Activated CD4-positive, alpha-beta T cell treated with anti-CD3 and anti-CD28 coated beads for 24 hours (primary cell): Measurements from ENCODE around the gene LSP1.

Experiments
- DNase-seq, 2 donors: peaks; one replicate each; pipeline ENCODE4 v3.0.0-alpha.2; 2020; ENCODE audit warnings: low read depth in 2 of 2

The LSP1 gene

GRCh38 chr11:1837171-1838076 lies 15.5 kb upstream of the LSP1 start:
- peak; percentile 67 to 69 for DNase-seq

GRCh38 chr11:1838077-1838425 lies 14.8 kb upstream of the LSP1 start:
- no peak for DNase-seq

- DNase-seq = no peak
Observed at GRCh38 chr11:1838426-1839144, 14.3 kb upstream of the LSP1 start, which contains the start of gene TNNI2. TNNI2 (plus strand) TSS chr11:1838981; CDS start chr11:1839697, 716 bp downstream.

DNA sequence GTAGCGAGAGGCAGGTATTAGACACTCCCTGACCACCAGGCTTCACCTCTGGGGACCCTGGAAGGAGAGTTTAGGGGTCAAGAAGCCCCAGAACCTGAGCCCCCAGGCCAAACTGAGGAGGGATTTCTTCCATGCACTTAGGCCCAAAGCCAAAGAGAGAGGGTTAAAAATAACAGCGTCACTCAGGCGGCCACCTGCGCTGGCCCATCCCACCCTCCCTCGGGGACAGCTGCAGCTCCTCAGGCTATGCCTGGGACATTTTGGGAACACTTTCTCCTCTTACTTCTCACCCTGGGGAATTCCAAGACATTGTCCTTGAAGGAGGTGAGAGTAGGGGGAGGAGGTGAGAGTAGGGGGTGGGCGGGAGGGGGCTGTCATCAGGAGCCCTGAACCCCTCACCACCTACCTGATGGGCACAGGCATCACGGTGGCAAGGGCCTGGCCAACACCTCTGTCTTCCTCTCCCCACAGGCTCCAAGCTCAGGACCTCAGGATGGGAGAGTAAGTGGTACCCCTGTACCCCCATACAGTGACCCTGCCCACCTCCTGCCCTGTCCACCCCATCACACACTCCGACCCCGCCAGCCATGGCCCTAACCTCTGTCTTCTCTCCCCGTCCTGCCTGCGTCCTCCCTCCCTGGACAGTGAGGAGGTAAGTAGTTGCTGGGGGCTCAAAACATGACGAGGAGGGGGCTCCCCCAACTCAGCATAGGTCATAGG lies 13.5 kb upstream of the LSP1 start:
- DNase-seq = no peak

DNA sequence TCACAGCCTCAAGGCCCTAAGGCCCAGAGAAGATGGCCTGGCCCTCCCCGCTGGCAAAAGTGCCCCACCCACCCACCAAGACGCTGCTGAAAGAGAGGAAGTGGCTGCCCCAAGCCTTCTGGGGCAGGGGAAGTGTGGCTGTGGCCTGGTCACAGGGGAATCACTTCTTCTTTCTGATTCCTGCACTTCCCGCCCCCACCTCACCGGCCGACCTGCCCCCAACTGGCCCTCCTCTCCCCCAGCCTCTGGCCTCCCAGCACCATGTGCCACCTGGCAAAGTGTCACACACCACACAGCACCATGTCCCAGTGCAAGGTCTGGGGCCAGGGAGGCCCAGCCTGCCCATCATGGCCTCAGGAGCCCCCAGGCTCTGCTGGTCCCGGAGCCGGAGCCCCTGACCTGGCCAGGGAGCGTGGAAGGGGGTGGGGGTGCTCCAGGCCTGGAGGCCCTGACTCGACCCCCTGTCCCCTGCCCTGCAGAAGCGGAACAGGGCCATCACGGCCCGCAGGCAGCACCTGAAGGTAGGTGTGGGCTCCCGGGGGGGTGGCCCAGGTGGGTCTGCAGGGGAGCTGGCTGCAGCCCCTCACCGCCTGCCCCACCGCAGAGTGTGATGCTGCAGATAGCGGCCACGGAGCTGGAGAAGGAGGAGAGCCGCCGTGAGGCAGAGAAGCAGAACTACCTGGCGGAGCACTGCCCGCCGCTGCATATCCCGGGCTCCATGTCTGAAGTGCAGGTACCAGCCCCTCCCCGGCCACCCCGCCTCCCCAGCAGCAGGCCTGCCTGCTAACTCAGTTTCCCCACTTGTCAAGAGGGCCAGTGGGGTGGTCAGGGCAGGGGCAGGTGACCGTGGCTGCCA lies 12.7 kb upstream of the LSP1 start:
- DNase-seq = no peak

GRCh38 chr11:1840780-1841480 lies 12.0 kb upstream of the LSP1 start:
- DNase-seq = no peak

DNA sequence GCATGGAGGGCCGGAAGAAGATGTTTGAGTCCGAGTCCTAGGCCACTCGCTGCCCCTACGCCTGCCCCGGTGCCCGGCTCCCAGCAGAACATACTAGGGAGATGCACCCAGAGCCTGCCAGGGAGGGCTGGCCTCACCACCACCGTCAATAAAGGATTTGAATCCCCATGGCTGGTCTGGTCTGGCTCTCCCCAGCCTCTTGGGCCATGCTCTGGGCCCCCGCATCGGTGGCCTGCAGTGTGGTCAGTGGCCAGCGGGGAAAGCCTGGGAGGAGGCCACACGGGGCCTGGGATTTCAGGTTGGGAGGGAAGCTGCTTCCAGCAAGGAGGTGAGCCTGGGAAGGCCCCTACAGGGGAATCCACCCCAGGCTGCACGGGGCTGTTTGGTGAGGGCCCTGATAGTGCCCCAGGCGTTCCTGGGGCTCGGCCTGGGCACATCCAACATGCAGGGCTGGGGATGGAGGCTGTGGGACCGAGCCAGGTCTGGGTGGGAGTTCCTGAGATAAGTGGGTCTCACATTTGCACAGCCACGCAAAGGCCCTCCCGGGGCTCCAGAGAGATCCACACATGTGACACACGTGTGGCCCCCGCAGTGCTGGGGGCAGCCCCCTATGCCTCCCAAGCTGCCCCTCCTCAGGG lies 11.3 kb upstream of the LSP1 start:
- DNase-seq = no peak

DNA sequence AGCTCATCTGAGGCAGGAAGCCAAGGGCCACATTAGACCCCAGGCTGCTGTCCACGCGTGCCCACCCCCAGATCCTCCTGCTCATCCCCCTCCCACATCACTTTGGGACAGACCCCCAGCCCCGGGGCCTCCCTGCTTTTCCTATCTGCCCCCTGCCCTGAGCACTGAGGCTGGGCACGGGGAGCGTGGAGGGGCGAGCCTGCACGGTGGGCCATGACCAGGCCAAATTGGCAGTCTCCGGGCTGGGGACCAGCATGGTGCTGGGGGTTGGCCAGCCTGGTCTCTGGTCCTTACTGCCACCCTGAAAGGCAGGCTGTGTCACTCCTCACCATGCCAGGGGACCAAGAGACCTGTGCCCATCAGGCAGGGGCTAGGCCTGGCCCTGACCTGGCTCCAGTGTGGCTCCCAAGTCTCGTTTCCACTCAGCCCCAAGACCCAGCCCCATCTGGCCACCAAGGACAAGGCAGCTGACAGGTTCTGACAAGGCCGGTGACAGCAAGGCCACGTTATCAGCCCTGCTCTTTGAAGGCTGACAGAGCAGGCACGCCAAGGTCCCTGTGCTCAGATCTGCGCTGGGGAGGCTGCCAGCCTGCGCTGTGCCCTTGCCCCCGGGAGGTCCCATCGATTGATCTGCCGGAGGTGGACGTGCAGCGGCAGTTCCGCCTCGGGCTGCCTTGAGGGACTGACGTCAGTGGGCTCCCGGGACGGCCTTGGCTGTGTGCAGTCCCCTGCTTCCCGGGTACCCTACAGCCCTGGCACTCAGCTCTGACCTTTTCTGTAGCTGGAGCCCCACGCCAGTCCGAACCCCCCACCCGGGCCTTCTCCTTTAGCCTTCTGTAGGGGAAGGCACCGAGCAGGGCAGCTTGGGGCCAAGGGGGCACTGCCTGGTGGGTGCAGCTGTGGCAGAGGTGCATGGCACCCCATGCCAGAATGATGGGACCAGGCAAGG lies 10.5 kb upstream of the LSP1 start:
- no peak for DNase-seq

- DNase-seq = no peak
Observed at GRCh38 chr11:1843098-1843473, 9.8 kb upstream of the LSP1 start.

GRCh38 chr11:1843796-1844195 lies 9.1 kb upstream of the LSP1 start:
- no peak for DNase-seq

GRCh38 chr11:1844221-1845094 lies 8.4 kb upstream of the LSP1 start:
- no peak for DNase-seq

GRCh38 chr11:1845095-1845429 lies 7.8 kb upstream of the LSP1 start:
- DNase-seq = no peak

DNA sequence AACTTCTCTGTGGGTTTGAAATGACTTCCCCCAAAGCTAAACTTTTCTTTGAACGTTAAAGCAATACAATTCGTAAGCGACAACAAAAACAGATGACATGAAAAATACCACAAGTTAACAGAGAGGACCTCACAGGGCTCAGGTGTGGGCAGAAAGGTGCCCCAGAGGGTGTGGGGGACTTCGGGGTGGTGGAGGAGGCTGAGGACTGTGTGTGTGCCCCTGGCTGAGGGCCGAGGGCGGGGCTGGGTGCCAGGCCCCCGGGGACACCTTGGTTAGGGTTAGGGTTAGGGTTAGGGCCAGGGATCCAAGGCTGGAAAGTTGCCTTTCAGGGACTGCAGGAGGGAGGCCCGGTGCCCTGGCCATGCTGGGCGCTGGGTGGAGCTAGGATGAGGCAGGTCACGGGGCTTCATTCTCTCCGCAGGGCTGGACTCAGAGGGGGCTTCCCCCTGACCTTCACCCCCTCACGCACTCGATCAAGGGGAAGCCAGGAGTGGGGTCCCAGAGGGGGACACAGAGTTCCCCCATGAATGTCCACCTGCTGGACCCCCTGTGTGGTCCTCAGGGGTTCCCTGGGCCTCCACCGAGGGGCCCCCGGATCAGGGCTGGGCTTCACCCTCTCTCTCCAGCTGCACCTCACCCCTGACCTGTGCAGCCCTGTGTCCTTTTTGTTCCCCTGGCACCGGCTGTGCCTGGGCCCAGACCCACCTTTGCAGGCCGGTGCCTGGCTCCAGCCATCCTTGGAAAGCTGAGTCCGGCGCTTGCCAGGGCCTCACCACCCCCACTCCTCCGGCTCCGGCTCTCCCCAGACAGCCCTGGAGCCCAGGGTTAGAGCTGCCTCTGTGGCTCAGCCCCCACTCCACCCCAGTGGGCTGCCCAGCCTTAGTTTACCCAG lies 7.1 kb upstream of the LSP1 start:
- DNase-seq = no peak

- no peak for DNase-seq
Observed at GRCh38 chr11:1846453-1846932, 6.4 kb upstream of the LSP1 start.

DNA sequence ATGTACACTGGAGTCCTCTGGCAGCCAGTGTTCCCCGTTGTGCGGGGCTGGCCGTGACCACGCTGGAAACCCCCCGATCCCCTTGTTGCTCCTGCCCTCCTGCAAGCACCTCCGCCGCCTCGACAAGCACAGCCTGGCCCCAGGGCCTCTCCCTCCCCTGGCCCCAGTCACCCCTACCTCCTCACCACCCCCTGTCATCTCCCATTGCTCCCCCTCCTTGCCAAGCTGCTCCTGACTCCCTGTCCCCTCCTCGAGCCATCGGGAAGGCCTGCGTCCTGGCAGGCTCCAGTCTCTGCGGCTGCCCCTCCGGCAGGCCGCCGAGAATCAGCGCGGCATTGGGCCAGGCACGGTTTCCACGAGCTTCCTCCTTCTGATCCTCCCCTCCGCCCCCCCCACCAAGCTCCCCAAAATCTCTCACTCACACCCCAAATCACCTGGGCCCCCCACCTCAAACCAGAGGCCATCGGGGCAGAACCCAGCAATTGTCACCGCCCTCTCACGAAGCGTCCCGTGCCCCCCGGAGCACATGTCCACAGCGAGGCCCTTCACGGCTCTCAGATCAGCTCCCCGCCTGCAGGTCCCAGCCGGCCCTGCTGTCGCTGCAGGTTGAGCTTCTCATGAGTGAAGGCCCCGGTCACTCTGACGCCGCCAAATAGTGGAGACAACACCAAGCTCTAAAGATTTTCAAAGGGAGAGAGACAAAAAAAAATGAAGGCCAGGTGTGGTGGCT lies 5.7 kb upstream of the LSP1 start:
- no peak for DNase-seq

DNA sequence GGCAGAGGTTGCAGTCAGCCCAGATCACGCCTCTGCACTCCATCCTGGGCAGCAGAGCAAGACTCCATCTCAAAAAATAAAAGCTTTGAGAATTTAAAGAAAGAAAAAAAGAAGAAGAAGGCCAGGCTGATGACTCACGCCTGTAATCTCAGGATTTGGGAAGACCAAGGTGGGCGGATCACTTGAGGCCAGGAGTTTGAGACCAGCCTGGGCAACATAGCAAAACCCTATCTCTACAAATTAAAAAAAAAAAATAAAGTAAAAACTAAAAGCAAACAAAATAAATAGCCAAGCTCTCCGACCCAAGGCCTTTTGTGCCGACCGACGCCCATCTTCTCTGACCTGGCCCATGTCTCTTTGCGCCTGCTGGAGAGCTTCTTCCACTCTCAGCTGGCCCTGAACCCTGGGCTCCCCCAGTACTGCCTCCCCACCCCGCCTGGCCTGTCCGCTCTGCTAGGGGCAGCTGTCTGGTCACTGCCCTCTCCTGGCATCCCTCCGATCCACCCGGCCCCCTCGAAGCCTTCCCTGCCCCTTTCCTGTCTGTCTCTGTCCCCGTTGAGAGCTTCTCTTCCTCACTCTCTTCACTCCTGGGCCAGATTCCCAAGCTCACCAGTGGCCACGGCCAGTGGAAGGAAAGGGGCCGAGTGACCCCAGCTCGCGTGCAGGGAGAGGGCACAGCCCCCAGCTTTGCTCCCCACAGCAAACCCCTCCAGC lies 4.8 kb upstream of the LSP1 start:
- DNase-seq = no peak
